ENCODE data around the gene PSMB1. TPM values are rescaled to one million over a fixed set of nuclear protein-coding genes. Genes with fewer than 3 reads are reported as not detected.
"Not testable (repeated sequence)": the region's sequence is repeated elsewhere in the genome, so short reads cannot be mapped to it uniquely, and the experiment has no call there.

PSMB1 gene
- total and polyA plus RNA-seq, 5 donors from 2014 or later, result 103 to 702 (median 565) TPM

- H3K4me3 ChIP-seq (ENCODE audit: low read depth, low read length); H3K9me3 Mint-ChIP-seq; H3K27me3 ChIP-seq (ENCODE audit: control insufficient read depth, insufficient read depth, low read length); DNase-seq; H3K4me1 ChIP-seq (ENCODE audit: control insufficient read depth, insufficient read depth, low read length, poor library complexity, severe bottlenecking); H3K36me3 Mint-ChIP-seq; H3K27ac ChIP-seq (ENCODE audit: insufficient read depth, low read length, poor library complexity, severe bottlenecking); H3K9me3 ChIP-seq (ENCODE audit: control insufficient read depth in 2 of 2, low read length in 2 of 2); H3K4me3 Mint-ChIP-seq; H3K27ac Mint-ChIP-seq; H3K4me1 Mint-ChIP-seq; H3K36me3 ChIP-seq (ENCODE audit: control insufficient read depth, insufficient read depth, low read length); ATAC-seq (ENCODE audit: low read depth in 2 of 2): not testable (repeated sequence)
- H3K27me3 Mint-ChIP-seq, result peaks cover 16% of the 10 kb centered on the region
Measured at GRCh38 chr6:170508275-170508674, 44.8 kb downstream of the PSMB1 start.

DNA sequence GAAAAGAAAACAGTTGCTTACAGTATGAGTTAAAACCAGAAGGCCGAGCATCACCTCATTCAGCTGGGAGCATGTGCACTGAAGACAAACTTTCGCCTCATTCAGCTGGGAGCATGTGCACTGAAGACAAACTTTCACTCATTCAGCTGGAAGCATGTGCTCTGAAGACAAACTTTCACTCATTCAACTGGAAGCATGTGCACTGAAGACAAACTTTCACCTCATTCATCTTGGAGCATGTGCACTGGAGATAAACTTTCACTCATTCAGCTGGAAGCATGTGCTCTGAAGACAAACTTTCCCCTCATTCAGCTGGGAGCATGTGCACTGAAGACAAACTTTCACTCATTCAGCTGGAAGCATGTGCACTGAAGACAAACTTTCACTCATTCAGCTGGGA lies 45.4 kb downstream of the PSMB1 start:
- H3K4me3 Mint-ChIP-seq; H3K9me3 ChIP-seq (ENCODE audit: control insufficient read depth in 2 of 2, low read length in 2 of 2); H3K27ac ChIP-seq (ENCODE audit: insufficient read depth, low read length, poor library complexity, severe bottlenecking); H3K27ac Mint-ChIP-seq; H3K4me1 Mint-ChIP-seq; H3K4me3 ChIP-seq (ENCODE audit: low read depth, low read length); H3K27me3 ChIP-seq (ENCODE audit: control insufficient read depth, insufficient read depth, low read length); H3K4me1 ChIP-seq (ENCODE audit: control insufficient read depth, insufficient read depth, low read length, poor library complexity, severe bottlenecking); H3K36me3 ChIP-seq (ENCODE audit: control insufficient read depth, insufficient read depth, low read length); ATAC-seq (ENCODE audit: low read depth in 2 of 2); DNase-seq; H3K9me3 Mint-ChIP-seq; H3K36me3 Mint-ChIP-seq: not testable (repeated sequence)
- peaks cover 13% of the 10 kb centered on the region for H3K27me3 Mint-ChIP-seq

DNA sequence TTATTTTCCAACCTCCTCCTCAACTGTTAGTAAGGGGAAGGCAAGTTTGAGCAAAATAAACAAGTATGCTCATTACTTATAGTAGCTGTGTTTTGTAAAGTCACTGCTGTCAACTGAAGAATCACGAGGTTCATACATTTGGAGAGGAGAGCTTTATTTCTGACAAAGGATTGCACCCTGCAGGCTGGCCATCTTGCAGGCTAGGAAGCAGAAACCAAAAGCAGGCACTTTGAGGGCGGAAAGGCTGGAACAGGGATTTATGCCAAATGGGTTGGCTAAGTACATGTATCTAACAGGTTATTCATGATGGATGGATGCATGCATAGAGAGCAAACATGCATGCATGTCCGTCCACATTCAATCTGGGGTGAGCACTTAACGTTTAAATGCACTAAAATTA lies 46.7 kb downstream of the PSMB1 start:
- H3K4me1 Mint-ChIP-seq, result no peaks in the 10 kb centered on the region
- ATAC-seq (ENCODE audit: low read depth in 2 of 2) (no peak), DNase-seq (no peak)
- peaks cover 0 to 20% (median 6%) of the 10 kb centered on the region in 7 donors for H3K9me3 Mint-ChIP-seq
- Histone ChIP-seq H3K4me1 (ENCODE audit: control insufficient read depth, insufficient read depth, low read length, poor library complexity, severe bottlenecking) (no peaks in the 10 kb centered on the region), H3K9me3 (ENCODE audit: control insufficient read depth in 2 of 2, low read length in 2 of 2) (no peaks in the 10 kb centered on the region), H3K27ac (ENCODE audit: insufficient read depth, low read length, poor library complexity, severe bottlenecking) (no peak overlapping the region), H3K36me3 (ENCODE audit: control insufficient read depth, insufficient read depth, low read length) (no peaks in the 10 kb centered on the region), H3K27me3 (ENCODE audit: control insufficient read depth, insufficient read depth, low read length) (no peaks in the 10 kb centered on the region), H3K4me3 (ENCODE audit: low read depth, low read length) (no peak overlapping the region)
- H3K27me3 Mint-ChIP-seq, result peaks cover 4% of the 10 kb centered on the region
- H3K4me3 Mint-ChIP-seq, result no peak overlapping the region
- H3K27ac Mint-ChIP-seq, result no peak overlapping the region
- peaks cover 3% of the 10 kb centered on the region for H3K36me3 Mint-ChIP-seq

DNA sequence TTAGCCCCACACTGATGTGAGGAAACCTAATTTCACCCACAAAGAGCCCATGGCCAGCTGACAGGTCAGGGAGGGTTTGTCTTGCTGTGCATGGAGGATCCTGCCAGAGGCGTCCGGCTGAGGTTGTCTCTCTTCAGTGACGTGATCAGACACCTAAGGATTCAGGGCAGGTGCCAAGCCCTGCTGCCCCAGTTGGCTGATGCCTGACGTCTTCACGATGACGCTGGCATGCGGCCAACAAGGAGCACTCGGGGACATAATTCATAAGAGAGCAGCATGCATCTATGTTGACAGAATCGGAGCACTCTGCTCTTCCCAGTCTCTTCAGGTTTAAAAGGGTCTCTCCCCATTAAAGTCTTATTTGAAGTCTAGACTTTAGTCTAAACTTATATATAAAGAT lies 47.8 kb downstream of the PSMB1 start:
- H3K4me1 ChIP-seq (ENCODE audit: control insufficient read depth, insufficient read depth, low read length, poor library complexity, severe bottlenecking), result no peaks in the 10 kb centered on the region
- Mint-ChIP-seq H3K27me3 (peaks cover 7% of the 10 kb centered on the region), H3K9me3 (peaks cover 0 to 31% (median 3%) of the 10 kb centered on the region in 7 donors), H3K4me1 (no peaks in the 10 kb centered on the region), H3K27ac (no peak overlapping the region), H3K4me3 (no peak overlapping the region), H3K36me3 (peaks cover 3% of the 10 kb centered on the region)
- H3K36me3 ChIP-seq (ENCODE audit: control insufficient read depth, insufficient read depth, low read length), result no peaks in the 10 kb centered on the region
- ATAC-seq (ENCODE audit: low read depth in 2 of 2), result no peak
- H3K27me3 ChIP-seq (ENCODE audit: control insufficient read depth, insufficient read depth, low read length), result no peaks in the 10 kb centered on the region
- DNase-seq, result no peak
- no peak overlapping the region for H3K4me3 ChIP-seq (ENCODE audit: low read depth, low read length)
- no peak overlapping the region for H3K27ac ChIP-seq (ENCODE audit: insufficient read depth, low read length, poor library complexity, severe bottlenecking)
- H3K9me3 ChIP-seq (ENCODE audit: control insufficient read depth in 2 of 2, low read length in 2 of 2), result peaks cover 0 to 2% of the 10 kb centered on the region in 2 experiments

GRCh38 chr6:170504479-170504878 lies 48.6 kb downstream of the PSMB1 start:
- peaks cover 13% of the 10 kb centered on the region for H3K27me3 Mint-ChIP-seq
- peaks cover 0 to 31% (median 3%) of the 10 kb centered on the region in 7 donors for H3K9me3 Mint-ChIP-seq
- H3K4me1 ChIP-seq (ENCODE audit: control insufficient read depth, insufficient read depth, low read length, poor library complexity, severe bottlenecking), result no peaks in the 10 kb centered on the region
- H3K9me3 ChIP-seq (ENCODE audit: control insufficient read depth in 2 of 2, low read length in 2 of 2), result peaks cover 0 to 2% of the 10 kb centered on the region in 2 experiments
- H3K27ac Mint-ChIP-seq, result no peak overlapping the region
- H3K4me3 ChIP-seq (ENCODE audit: low read depth, low read length), result no peak overlapping the region
- no peaks in the 10 kb centered on the region for H3K4me1 Mint-ChIP-seq
- H3K36me3 ChIP-seq (ENCODE audit: control insufficient read depth, insufficient read depth, low read length), result no peaks in the 10 kb centered on the region
- no peak overlapping the region for H3K4me3 Mint-ChIP-seq
- ATAC-seq (ENCODE audit: low read depth in 2 of 2) (no peak), DNase-seq (no peak)
- H3K27me3 ChIP-seq (ENCODE audit: control insufficient read depth, insufficient read depth, low read length), result no peaks in the 10 kb centered on the region
- peaks cover 3% of the 10 kb centered on the region for H3K36me3 Mint-ChIP-seq
- no peak overlapping the region for H3K27ac ChIP-seq (ENCODE audit: insufficient read depth, low read length, poor library complexity, severe bottlenecking)

DNA sequence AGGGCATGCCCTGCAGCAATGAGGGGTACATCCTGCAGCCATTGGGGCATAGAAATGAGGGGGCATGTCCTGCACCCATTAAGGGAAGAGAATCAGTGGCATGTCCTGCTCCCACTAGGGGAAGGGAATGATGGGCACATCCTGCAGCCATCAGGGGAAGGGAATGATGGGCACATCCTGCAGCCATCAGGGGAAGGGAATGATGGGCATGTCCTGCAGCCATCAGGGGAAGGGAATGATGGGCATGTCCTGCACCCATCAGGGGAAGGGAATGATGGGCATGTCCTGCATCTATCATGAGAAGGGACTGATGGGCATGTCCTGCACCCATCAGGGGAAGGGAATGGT lies 49.7 kb downstream of the PSMB1 start:
- Mint-ChIP-seq H3K9me3 (peaks cover 0 to 31% (median 3%) of the 10 kb centered on the region in 7 donors), H3K36me3 (peaks cover 3% of the 10 kb centered on the region), H3K4me1 (no peaks in the 10 kb centered on the region), H3K4me3 (no peak overlapping the region), H3K27me3 (peaks cover 18% of the 10 kb centered on the region), H3K27ac (no peak overlapping the region)
- ATAC-seq (ENCODE audit: low read depth in 2 of 2) (no peak), DNase-seq (no peak)
- no peak overlapping the region for H3K27ac ChIP-seq (ENCODE audit: insufficient read depth, low read length, poor library complexity, severe bottlenecking)
- peaks cover 0 to 2% of the 10 kb centered on the region in 2 experiments for H3K9me3 ChIP-seq (ENCODE audit: control insufficient read depth in 2 of 2, low read length in 2 of 2)
- no peaks in the 10 kb centered on the region for H3K36me3 ChIP-seq (ENCODE audit: control insufficient read depth, insufficient read depth, low read length)
- no peaks in the 10 kb centered on the region for H3K4me1 ChIP-seq (ENCODE audit: control insufficient read depth, insufficient read depth, low read length, poor library complexity, severe bottlenecking)
- H3K27me3 ChIP-seq (ENCODE audit: control insufficient read depth, insufficient read depth, low read length), result peaks cover 4% of the 10 kb centered on the region
- no peak overlapping the region for H3K4me3 ChIP-seq (ENCODE audit: low read depth, low read length)

- H3K27me3 ChIP-seq (ENCODE audit: control insufficient read depth, insufficient read depth, low read length); H3K4me3 Mint-ChIP-seq; H3K27ac ChIP-seq (ENCODE audit: insufficient read depth, low read length, poor library complexity, severe bottlenecking); DNase-seq; ATAC-seq (ENCODE audit: low read depth in 2 of 2); H3K36me3 Mint-ChIP-seq; H3K4me3 ChIP-seq (ENCODE audit: low read depth, low read length); H3K4me1 ChIP-seq (ENCODE audit: control insufficient read depth, insufficient read depth, low read length, poor library complexity, severe bottlenecking); H3K4me1 Mint-ChIP-seq; H3K27ac Mint-ChIP-seq; H3K36me3 ChIP-seq (ENCODE audit: control insufficient read depth, insufficient read depth, low read length); H3K9me3 ChIP-seq (ENCODE audit: control insufficient read depth in 2 of 2, low read length in 2 of 2): not testable (repeated sequence)
- peaks cover 23% of the 10 kb centered on the region for H3K27me3 Mint-ChIP-seq
- peaks cover 0 to 31% (median 3%) of the 10 kb centered on the region in 7 donors for H3K9me3 Mint-ChIP-seq
Measured at GRCh38 chr6:170502733-170503413, 50.2 kb downstream of the PSMB1 start.

GRCh38 chr6:170502268-170502667 lies 50.8 kb downstream of the PSMB1 start:
- H3K4me1 ChIP-seq (ENCODE audit: control insufficient read depth, insufficient read depth, low read length, poor library complexity, severe bottlenecking); H3K27ac Mint-ChIP-seq; DNase-seq; H3K36me3 ChIP-seq (ENCODE audit: control insufficient read depth, insufficient read depth, low read length); H3K4me3 ChIP-seq (ENCODE audit: low read depth, low read length); H3K27me3 ChIP-seq (ENCODE audit: control insufficient read depth, insufficient read depth, low read length); H3K27ac ChIP-seq (ENCODE audit: insufficient read depth, low read length, poor library complexity, severe bottlenecking); H3K4me3 Mint-ChIP-seq; H3K4me1 Mint-ChIP-seq; H3K9me3 ChIP-seq (ENCODE audit: control insufficient read depth in 2 of 2, low read length in 2 of 2); H3K36me3 Mint-ChIP-seq; ATAC-seq (ENCODE audit: low read depth in 2 of 2): not testable (repeated sequence)
- peaks cover 25% of the 10 kb centered on the region for H3K27me3 Mint-ChIP-seq
- peaks cover 0 to 31% (median 3%) of the 10 kb centered on the region in 7 donors for H3K9me3 Mint-ChIP-seq

Data from CD4-positive, CD25-positive, alpha-beta regulatory T cell (primary cell).